ENCODE results near the gene ZBTB16.

Gene ZBTB16

DNA sequence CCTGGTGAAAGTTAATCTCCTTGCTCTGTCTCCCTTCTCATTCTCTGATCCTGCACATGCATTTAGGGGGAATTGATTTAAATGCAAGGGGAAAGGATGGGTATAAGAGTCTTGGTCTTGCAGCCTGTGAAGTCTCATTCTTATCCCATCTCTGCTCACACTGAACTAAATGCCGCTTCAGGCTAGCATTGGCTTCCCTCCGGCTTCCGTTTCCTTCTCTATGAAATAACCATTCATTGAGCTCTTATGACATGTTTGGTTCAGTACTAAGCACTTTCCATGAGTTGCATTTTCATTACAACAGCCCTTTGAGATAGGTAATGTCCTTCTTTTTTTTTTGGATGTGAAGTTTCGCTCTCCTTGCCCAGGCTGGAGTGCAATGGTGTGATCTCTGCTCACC lies 5.6 kb downstream of the ZBTB16 start:
- Histone ChIP-seq H3K27ac (ENCODE audit: low read length) (no peak overlapping the region), H3K9me3 (ENCODE audit: control insufficient read depth in 1 of 2, low read length in 2 of 2) (no peaks in the 10 kb centered on the region), H3K27me3 (ENCODE audit: low read depth, low read length) (peaks cover 4% of the 10 kb centered on the region), H3K36me3 (ENCODE audit: control insufficient read depth in 1 of 2, insufficient read depth in 2 of 2, low read length in 2 of 2) (peaks cover 21 to 44% of the 10 kb centered on the region in 2 donors), H3K4me3 (ENCODE audit: low read depth in 1 of 2, low read length in 2 of 2) (peak overlapping the region; percentile 19 to 42), H3K4me1 (ENCODE audit: control insufficient read depth in 1 of 2, insufficient read depth in 2 of 2, low read length in 2 of 2) (peaks cover 4 to 62% of the 10 kb centered on the region in 2 donors)

DNA sequence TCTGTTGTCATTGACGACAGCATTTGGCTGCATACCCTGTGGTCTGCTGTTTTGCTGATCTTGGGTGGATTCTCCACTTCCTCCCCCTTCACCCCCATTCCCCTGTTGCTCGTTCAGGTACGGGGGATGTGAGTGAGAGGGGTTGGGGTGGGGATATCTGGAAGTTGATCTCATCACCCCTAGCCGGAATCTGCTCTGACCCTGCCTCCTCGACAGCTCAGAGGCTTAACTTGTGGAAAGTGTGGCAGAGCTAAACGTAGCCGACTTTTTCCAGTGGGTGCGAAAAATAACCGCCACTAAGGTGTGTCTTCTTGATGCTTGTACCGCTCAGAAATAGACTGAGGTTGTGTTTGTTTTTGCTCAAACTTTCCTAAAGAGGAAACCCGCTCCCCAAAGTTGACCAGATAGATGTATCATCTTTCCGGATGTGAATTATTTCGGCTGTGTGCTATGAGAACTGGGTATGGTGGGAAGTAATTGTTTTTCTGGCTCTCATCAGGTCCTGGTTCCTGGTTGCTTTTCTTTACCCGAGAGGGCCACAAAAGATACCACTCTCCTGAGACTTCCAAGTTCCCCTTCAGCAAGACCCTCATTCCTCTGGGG lies 6.6 kb downstream of the ZBTB16 start:
- Histone ChIP-seq H3K27me3 (ENCODE audit: low read depth, low read length) (peaks cover 4% of the 10 kb centered on the region), H3K36me3 (ENCODE audit: control insufficient read depth in 1 of 2, insufficient read depth in 2 of 2, low read length in 2 of 2) (peaks cover 21 to 44% of the 10 kb centered on the region in 2 donors), H3K4me1 (ENCODE audit: control insufficient read depth in 1 of 2, insufficient read depth in 2 of 2, low read length in 2 of 2) (peaks cover 4 to 66% of the 10 kb centered on the region in 2 donors), H3K4me3 (ENCODE audit: low read depth in 1 of 2, low read length in 2 of 2) (peak overlapping the region in 1 of 2 donors; percentile 22), H3K9me3 (ENCODE audit: control insufficient read depth in 1 of 2, low read length in 2 of 2) (no peaks in the 10 kb centered on the region), H3K27ac (ENCODE audit: low read length) (no peak overlapping the region)

DNA sequence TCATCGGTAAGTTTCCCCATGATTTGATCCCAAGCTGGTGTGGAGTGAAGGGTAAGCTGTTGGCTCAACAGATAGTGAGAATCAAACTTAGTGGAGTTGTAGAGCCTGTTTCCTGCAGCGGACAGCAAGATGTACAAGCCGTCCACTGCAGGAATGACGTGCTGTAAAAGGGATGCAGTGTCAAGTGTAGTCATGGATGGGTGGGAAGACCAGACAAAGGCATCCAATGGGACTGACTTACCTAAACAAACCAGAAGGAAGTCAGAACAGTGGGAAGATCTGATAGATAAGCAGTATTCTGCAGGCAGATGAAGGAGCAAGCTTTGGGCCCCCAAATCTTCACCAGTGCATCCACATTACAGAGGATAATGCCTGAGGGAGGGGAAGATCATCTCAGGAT lies 8.8 kb downstream of the ZBTB16 start:
- Histone ChIP-seq H3K9me3 (ENCODE audit: control insufficient read depth in 1 of 2, low read length in 2 of 2) (no peaks in the 10 kb centered on the region), H3K27me3 (ENCODE audit: low read depth, low read length) (no peaks in the 10 kb centered on the region), H3K36me3 (ENCODE audit: control insufficient read depth in 1 of 2, insufficient read depth in 2 of 2, low read length in 2 of 2) (peaks cover 18 to 41% of the 10 kb centered on the region in 2 donors), H3K4me3 (ENCODE audit: low read depth in 1 of 2, low read length in 2 of 2) (no peak overlapping the region), H3K27ac (ENCODE audit: low read length) (no peak overlapping the region), H3K4me1 (ENCODE audit: control insufficient read depth in 1 of 2, insufficient read depth in 2 of 2, low read length in 2 of 2) (peaks cover 4 to 77% of the 10 kb centered on the region in 2 donors)

DNA sequence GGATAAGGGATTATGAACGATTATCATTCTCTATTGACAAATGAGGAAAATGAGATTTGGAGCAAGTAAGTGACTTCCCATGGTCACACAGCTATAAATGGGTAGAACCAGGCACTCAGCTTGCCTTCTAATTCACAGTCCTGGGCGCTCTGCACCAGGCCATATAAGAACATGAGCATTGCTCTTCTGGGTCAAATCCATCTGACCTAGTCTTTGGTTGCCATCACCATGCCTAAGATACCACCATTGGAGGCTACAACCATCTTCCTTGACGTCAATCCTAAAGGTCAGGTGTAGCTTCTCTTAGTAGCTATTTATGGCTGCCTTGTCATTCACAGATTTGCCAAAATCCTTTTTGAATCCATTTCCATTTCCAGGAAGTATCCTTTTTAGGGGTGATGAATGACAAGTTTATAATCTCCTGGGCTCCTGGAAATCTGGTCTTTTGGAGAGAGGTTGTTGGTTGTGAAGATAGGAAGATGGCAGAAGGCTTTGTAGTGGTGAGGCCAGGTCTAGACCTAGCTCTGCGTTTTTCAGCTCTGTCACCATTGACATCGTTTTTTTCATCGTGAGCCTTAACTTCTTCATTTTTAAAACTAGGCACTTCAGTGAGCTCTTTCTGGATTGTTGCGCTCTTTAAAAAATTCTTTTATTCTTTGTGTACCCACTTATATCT lies 11.1 kb downstream of the ZBTB16 start:
- peaks cover 0 to 76% of the 10 kb centered on the region in 2 donors for H3K4me1 ChIP-seq (ENCODE audit: control insufficient read depth in 1 of 2, insufficient read depth in 2 of 2, low read length in 2 of 2)
- H3K27ac ChIP-seq (ENCODE audit: low read length) = no peak overlapping the region
- H3K4me3 ChIP-seq (ENCODE audit: low read depth in 1 of 2, low read length in 2 of 2) = no peak overlapping the region
- H3K27me3 ChIP-seq (ENCODE audit: low read depth, low read length) = no peaks in the 10 kb centered on the region
- H3K9me3 ChIP-seq (ENCODE audit: control insufficient read depth in 1 of 2, low read length in 2 of 2) = no peaks in the 10 kb centered on the region
- H3K36me3 ChIP-seq (ENCODE audit: control insufficient read depth in 1 of 2, insufficient read depth in 2 of 2, low read length in 2 of 2) = peaks cover 9 to 25% of the 10 kb centered on the region in 2 donors

- Histone ChIP-seq H3K9me3 (ENCODE audit: control insufficient read depth in 1 of 2, low read length in 2 of 2) (no peaks in the 10 kb centered on the region), H3K4me1 (ENCODE audit: control insufficient read depth in 1 of 2, insufficient read depth in 2 of 2, low read length in 2 of 2) (peaks cover 0 to 76% of the 10 kb centered on the region in 2 donors), H3K27me3 (ENCODE audit: low read depth, low read length) (no peaks in the 10 kb centered on the region), H3K27ac (ENCODE audit: low read length) (no peak overlapping the region), H3K4me3 (ENCODE audit: low read depth in 1 of 2, low read length in 2 of 2) (no peak overlapping the region), H3K36me3 (ENCODE audit: control insufficient read depth in 1 of 2, insufficient read depth in 2 of 2, low read length in 2 of 2) (peaks cover 9 to 18% of the 10 kb centered on the region in 2 donors)
Observed at GRCh38 chr11:114073007-114073827, 13.7 kb downstream of the ZBTB16 start.

DNA sequence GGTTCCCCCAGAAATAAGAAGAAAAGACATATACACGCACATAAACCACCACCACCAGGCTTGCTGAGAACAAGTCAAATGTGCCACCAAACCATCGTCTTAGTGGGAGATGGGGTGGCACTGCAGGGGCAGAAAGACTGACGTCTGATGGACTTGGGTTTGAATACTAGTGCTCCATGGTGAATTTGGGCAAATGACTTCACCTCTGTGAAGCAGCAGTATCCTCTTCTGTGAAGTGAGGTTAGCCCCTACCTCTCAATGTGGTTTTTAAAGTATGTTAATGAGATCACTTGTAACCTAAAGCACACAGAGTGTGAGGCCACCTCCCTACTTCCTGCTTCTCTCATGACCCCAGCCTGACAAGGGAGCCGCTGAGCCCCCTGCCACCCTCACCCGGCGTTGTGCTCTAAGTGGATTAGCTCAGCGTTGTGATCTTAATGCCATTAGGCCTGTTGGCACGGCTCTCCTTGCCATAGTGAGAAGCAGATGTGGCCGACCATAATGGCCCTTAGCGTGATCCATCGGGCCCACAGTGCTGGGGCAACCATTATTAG lies 14.4 kb downstream of the ZBTB16 start:
- H3K27me3 ChIP-seq (ENCODE audit: low read depth, low read length) = no peaks in the 10 kb centered on the region
- H3K9me3 ChIP-seq (ENCODE audit: control insufficient read depth in 1 of 2, low read length in 2 of 2) = no peaks in the 10 kb centered on the region
- no peak overlapping the region for H3K4me3 ChIP-seq (ENCODE audit: low read depth in 1 of 2, low read length in 2 of 2)
- H3K4me1 ChIP-seq (ENCODE audit: control insufficient read depth in 1 of 2, insufficient read depth in 2 of 2, low read length in 2 of 2) = peaks cover 2 to 78% of the 10 kb centered on the region in 2 donors
- H3K36me3 ChIP-seq (ENCODE audit: control insufficient read depth in 1 of 2, insufficient read depth in 2 of 2, low read length in 2 of 2) = peaks cover 3 to 12% of the 10 kb centered on the region in 2 donors
- H3K27ac ChIP-seq (ENCODE audit: low read length) = no peak overlapping the region

- no peaks in the 10 kb centered on the region for H3K9me3 ChIP-seq (ENCODE audit: control insufficient read depth in 1 of 2, low read length in 2 of 2)
- peaks cover 9 to 87% of the 10 kb centered on the region in 2 donors for H3K4me1 ChIP-seq (ENCODE audit: control insufficient read depth in 1 of 2, insufficient read depth in 2 of 2, low read length in 2 of 2)
- peaks cover 3 to 12% of the 10 kb centered on the region in 2 donors for H3K36me3 ChIP-seq (ENCODE audit: control insufficient read depth in 1 of 2, insufficient read depth in 2 of 2, low read length in 2 of 2)
- H3K27ac ChIP-seq (ENCODE audit: low read length) = no peak overlapping the region
- H3K27me3 ChIP-seq (ENCODE audit: low read depth, low read length) = no peaks in the 10 kb centered on the region
- no peak overlapping the region for H3K4me3 ChIP-seq (ENCODE audit: low read depth in 1 of 2, low read length in 2 of 2)
Observed at GRCh38 chr11:114074546-114075343, 15.2 kb downstream of the ZBTB16 start.

GRCh38 chr11:114075344-114075610 lies 15.8 kb downstream of the ZBTB16 start:
- H3K27ac ChIP-seq (ENCODE audit: low read length) = no peak overlapping the region
- no peak overlapping the region for H3K4me3 ChIP-seq (ENCODE audit: low read depth in 1 of 2, low read length in 2 of 2)
- H3K9me3 ChIP-seq (ENCODE audit: control insufficient read depth in 1 of 2, low read length in 2 of 2) = no peaks in the 10 kb centered on the region
- peaks cover 3 to 12% of the 10 kb centered on the region in 2 donors for H3K36me3 ChIP-seq (ENCODE audit: control insufficient read depth in 1 of 2, insufficient read depth in 2 of 2, low read length in 2 of 2)
- peaks cover 14 to 92% of the 10 kb centered on the region in 2 donors for H3K4me1 ChIP-seq (ENCODE audit: control insufficient read depth in 1 of 2, insufficient read depth in 2 of 2, low read length in 2 of 2)
- H3K27me3 ChIP-seq (ENCODE audit: low read depth, low read length) = no peaks in the 10 kb centered on the region

DNA sequence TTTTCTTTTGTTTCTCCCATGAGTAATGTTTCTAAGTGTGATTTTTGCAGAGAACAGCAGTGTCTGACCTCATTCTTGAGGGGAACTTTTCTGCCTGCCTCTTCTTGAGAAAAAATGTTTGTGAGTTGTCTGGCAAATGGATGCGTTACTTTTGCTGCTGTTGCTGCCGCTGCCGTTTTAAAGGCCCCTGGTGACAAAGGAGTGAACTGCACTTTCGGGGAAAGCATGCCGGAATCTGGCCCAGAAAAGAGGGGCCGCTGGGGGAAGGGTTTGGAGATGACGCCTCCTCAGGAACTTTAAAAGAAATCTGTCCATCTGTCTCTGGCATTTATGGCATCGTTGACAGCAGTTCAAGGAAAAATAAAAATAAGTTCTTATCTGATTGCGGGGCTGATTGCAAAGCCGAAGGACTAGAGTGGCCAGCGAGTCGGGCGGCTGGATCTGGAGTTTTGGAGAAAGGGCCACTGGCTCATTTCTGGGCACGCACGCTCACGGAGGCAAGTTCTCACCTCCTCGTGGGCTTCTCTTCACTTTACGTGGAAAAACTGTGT lies 16.5 kb downstream of the ZBTB16 start:
- Histone ChIP-seq H3K27ac (ENCODE audit: low read length) (no peak overlapping the region), H3K36me3 (ENCODE audit: control insufficient read depth in 1 of 2, insufficient read depth in 2 of 2, low read length in 2 of 2) (peaks cover 3 to 12% of the 10 kb centered on the region in 2 donors), H3K4me1 (ENCODE audit: control insufficient read depth in 1 of 2, insufficient read depth in 2 of 2, low read length in 2 of 2) (peaks cover 21 to 95% of the 10 kb centered on the region in 2 donors)

DNA sequence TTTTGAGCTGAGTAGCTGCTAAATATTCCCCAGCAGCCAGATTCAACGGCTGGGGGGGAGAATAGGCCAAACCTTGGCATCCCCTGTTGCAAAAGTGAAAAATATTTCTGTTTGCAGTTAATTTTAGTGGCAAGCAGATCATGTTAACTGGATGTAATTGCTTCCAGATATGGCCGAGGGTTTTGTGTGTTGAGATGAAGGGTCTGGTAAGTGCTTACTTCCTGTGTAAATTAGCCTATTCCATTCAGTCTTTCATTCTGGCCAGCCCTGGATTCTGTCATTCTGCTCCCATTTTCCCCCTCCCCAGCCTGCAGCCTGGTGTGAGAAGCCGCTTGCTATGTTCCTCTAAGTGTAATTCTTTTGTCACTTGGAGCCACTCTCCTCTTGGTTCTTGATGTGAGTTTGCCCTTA lies 17.4 kb downstream of the ZBTB16 start:
- Histone ChIP-seq H3K27me3 (ENCODE audit: low read depth, low read length) (no peaks in the 10 kb centered on the region), H3K36me3 (ENCODE audit: control insufficient read depth in 1 of 2, insufficient read depth in 2 of 2, low read length in 2 of 2) (peaks cover 3 to 12% of the 10 kb centered on the region in 2 donors), H3K4me3 (ENCODE audit: low read depth in 1 of 2, low read length in 2 of 2) (no peak overlapping the region), H3K4me1 (ENCODE audit: control insufficient read depth in 1 of 2, insufficient read depth in 2 of 2, low read length in 2 of 2) (peaks cover 22 to 99% of the 10 kb centered on the region in 2 donors), H3K27ac (ENCODE audit: low read length) (peak overlapping the region; percentile 26), H3K9me3 (ENCODE audit: control insufficient read depth in 1 of 2, low read length in 2 of 2) (no peaks in the 10 kb centered on the region)

More for the DNA sequence above, 16.5 kb downstream of the ZBTB16 start:
- no peaks in the 10 kb centered on the region for H3K9me3 ChIP-seq (ENCODE audit: control insufficient read depth in 1 of 2, low read length in 2 of 2)
- H3K27me3 ChIP-seq (ENCODE audit: low read depth, low read length) = no peaks in the 10 kb centered on the region
- no peak overlapping the region for H3K4me3 ChIP-seq (ENCODE audit: low read depth in 1 of 2, low read length in 2 of 2)

Measured in muscle layer of duodenum (tissue), 2 donors.